OCI-LY1 (cell line): Measurements from ENCODE around the gene RPS6KL1.

Source experiments
- H2AFZ ChIP-seq: fragments of 200-600 bp; sonication (generic), shearing (Covaris generic); 2 replicates; pipeline ENCODE4 v1.6.0; 2014; ENCODE audit warnings: antibody characterized with exemption, mild to moderate bottlenecking, low read length
- H3F3A ChIP-seq: fragments of 200-600 bp; sonication (generic), shearing (Covaris generic); 2 replicates; pipeline ENCODE4 v1.6.0; 2014; ENCODE audit warnings: mild to moderate bottlenecking, antibody characterized with exemption, low read length, moderate library complexity; ENCODE audit not compliant: insufficient read depth
- H3K27ac ChIP-seq: fragments of 200-600 bp; sonication (generic); 2 replicates; pipeline ENCODE4 v1.5.1; 2014; ENCODE audit warnings: low read length, mixed run types, mild to moderate bottlenecking, low read depth; ENCODE audit not compliant: poor library complexity, severe bottlenecking
- H3K27me3 ChIP-seq: fragments of 200-600 bp; sonication (generic); 2 replicates; pipeline ENCODE4 v1.6.0; 2014; ENCODE audit warnings: antibody characterized with exemption, mild to moderate bottlenecking, low read length, moderate library complexity; ENCODE audit not compliant: insufficient read depth
- H3K36me3 ChIP-seq: fragments of 200-600 bp; sonication (generic); 2 replicates; pipeline ENCODE4 v1.6.1; 2014; ENCODE audit warnings: mild to moderate bottlenecking, antibody characterized with exemption, low read length, moderate library complexity, mixed read lengths; ENCODE audit not compliant: insufficient read depth
- H3K4me1 ChIP-seq: fragments of 200-600 bp; sonication (generic); 2 replicates; pipeline ENCODE4 v1.5.1; 2014; ENCODE audit warnings: mild to moderate bottlenecking, low read length, moderate library complexity; ENCODE audit not compliant: insufficient read depth, severe bottlenecking
- H3K4me2 ChIP-seq: fragments of 200-600 bp; sonication (generic), shearing (Covaris generic); 2 replicates; pipeline ENCODE4 v1.6.1; 2014; ENCODE audit warnings: low read length
- H3K4me3 ChIP-seq: fragments of 200-600 bp; sonication (generic); 2 replicates; pipeline ENCODE4 v1.5.1; 2014; ENCODE audit warnings: low read length, low read depth, mild to moderate bottlenecking, mixed read lengths; ENCODE audit not compliant: poor library complexity, severe bottlenecking
- H3K79me2 ChIP-seq: fragments of 200-600 bp; shearing (Covaris generic); 2 replicates; pipeline ENCODE4 v1.6.1; 2016; ENCODE audit warnings: mixed run types, low read length, mixed read lengths; ENCODE audit not compliant: insufficient read depth
- H3K9ac ChIP-seq: fragments of 200-600 bp; sonication (generic), shearing (Covaris generic); 2 replicates; pipeline ENCODE4 v1.6.1; 2014; ENCODE audit warnings: mild to moderate bottlenecking, low read length, mixed read lengths
- H3K9me2 ChIP-seq: fragments of 200-600 bp; sonication (generic), shearing (Covaris generic); 2 replicates; pipeline ENCODE4 v1.6.1; 2014; ENCODE audit warnings: low read depth, mild to moderate bottlenecking, low read length, mixed read lengths
- H3K9me3 ChIP-seq: fragments of 200-600 bp; shearing (Covaris generic); 2 replicates; pipeline ENCODE4 v1.6.1; 2014; ENCODE audit warnings: low read length, mixed read lengths
- H4K20me1 ChIP-seq: fragments of 200-600 bp; sonication (generic), shearing (Covaris generic); 2 replicates; pipeline ENCODE4 v1.6.0; 2016; ENCODE audit warnings: mild to moderate bottlenecking, low read length; ENCODE audit not compliant: insufficient read depth
- EZH2 ChIP-seq: fragments of 200-600 bp; sonication (generic), shearing (Covaris generic); IDR thresholded peaks from 2 replicates; pipeline ENCODE4 v1.8.0; 2017; ENCODE audit warnings: borderline replicate concordance, mixed run types, mild to moderate bottlenecking, antibody characterized with exemption, low read length, moderate library complexity, mixed read lengths
- TF ChIP-seq, protein P1 (sequence below): fragments of 200-600 bp; sonication (generic), shearing (Covaris generic); IDR thresholded peaks from 2 replicates; pipeline ENCODE4 v1.5.1; 2017; ENCODE audit warnings: mild to moderate bottlenecking, antibody characterized with exemption, low read length, moderate library complexity, mixed read lengths

The RPS6KL1 gene

DNA sequence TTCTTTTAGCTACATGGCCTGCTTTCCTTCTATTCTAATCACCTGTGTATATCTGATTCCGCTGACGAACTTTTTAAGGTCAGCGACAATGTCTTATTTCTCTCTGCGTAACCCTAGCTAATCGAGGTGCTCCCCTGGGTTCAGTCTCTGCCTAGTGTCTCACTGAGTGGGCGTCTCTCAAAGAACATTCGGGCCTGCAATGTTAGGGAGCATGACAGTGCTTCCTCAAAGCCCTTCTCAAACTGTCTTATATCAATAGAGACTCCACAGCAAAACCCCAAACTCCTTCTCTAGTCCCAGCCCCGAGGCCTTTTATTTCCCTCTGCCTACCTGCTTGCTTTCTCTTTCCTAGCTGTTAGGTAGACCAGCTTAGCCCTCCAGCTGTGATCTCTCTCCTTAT lies 13.7 kb upstream of the RPS6KL1 start:
- Histone ChIP-seq H3K4me2 (no peak overlapping the region), H3K9me3 (no peaks in the 10 kb centered on the region), H3K36me3 (no peaks in the 10 kb centered on the region), H3K9me2 (no peaks in the 10 kb centered on the region), H3F3A (no peaks in the 10 kb centered on the region), H3K4me1 (peaks cover 27% of the 10 kb centered on the region), H4K20me1 (no peaks in the 10 kb centered on the region), H3K27me3 (no peaks in the 10 kb centered on the region), H3K27ac (no peak overlapping the region), H3K4me3 (no peak overlapping the region), H2AFZ (no peak overlapping the region), H3K9ac (no peak overlapping the region), H3K79me2 (no peaks in the 10 kb centered on the region)
- TF ChIP-seq EZH2: no peak
- TF ChIP-seq, protein P1, sequence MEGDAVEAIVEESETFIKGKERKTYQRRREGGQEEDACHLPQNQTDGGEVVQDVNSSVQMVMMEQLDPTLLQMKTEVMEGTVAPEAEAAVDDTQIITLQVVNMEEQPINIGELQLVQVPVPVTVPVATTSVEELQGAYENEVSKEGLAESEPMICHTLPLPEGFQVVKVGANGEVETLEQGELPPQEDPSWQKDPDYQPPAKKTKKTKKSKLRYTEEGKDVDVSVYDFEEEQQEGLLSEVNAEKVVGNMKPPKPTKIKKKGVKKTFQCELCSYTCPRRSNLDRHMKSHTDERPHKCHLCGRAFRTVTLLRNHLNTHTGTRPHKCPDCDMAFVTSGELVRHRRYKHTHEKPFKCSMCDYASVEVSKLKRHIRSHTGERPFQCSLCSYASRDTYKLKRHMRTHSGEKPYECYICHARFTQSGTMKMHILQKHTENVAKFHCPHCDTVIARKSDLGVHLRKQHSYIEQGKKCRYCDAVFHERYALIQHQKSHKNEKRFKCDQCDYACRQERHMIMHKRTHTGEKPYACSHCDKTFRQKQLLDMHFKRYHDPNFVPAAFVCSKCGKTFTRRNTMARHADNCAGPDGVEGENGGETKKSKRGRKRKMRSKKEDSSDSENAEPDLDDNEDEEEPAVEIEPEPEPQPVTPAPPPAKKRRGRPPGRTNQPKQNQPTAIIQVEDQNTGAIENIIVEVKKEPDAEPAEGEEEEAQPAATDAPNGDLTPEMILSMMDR: no peak

DNA sequence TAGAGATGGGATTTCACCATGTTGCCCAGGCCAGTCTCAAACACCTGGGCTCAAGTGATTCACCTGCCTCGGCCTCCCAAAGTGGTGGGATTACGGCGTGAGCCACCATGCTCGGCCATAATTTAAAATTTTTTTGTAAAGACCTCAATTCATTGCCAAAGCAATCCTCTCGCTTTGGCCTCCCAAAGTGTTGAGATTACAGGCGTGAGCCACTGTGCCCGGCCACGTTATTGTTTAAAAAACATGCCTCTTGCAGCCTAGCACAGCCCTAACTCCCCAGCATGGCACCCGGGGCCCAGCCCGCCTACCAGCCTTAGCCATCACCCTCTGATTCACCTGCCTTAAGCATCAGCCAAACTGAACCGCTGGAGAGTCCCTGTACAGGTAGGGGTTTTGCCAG lies 13.1 kb upstream of the RPS6KL1 start:
- peaks cover 21% of the 10 kb centered on the region for H3K4me1 ChIP-seq
- H3F3A ChIP-seq: no peaks in the 10 kb centered on the region
- no peaks in the 10 kb centered on the region for H3K27me3 ChIP-seq
- no peak overlapping the region for H3K27ac ChIP-seq
- no peaks in the 10 kb centered on the region for H3K36me3 ChIP-seq
- H3K9me2 ChIP-seq: no peaks in the 10 kb centered on the region
- H3K79me2 ChIP-seq: no peaks in the 10 kb centered on the region
- no peak overlapping the region for H3K4me2 ChIP-seq
- H3K9ac ChIP-seq: no peak overlapping the region
- H2AFZ ChIP-seq: no peak overlapping the region
- TF ChIP-seq, protein P1: no peak
- no peak for TF ChIP-seq EZH2
- no peaks in the 10 kb centered on the region for H4K20me1 ChIP-seq
- H3K4me3 ChIP-seq: no peak overlapping the region
- no peaks in the 10 kb centered on the region for H3K9me3 ChIP-seq

DNA sequence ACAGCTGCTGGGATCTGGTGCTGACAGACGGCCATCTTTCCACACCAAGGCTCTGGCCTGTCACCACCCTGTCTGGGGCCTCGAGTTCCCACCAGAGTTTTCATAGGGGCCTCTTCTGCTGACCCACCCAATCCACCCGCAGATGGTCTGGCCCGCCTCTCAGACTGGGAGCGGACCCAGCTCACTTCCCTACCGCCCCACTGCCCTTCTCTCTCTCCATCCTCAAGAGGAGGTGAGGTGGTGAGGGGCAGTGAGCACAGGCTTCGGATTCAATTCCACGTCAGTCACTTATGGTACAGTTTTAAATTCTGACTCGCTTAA lies 12.3 kb upstream of the RPS6KL1 start:
- no peak overlapping the region for H3K4me2 ChIP-seq

More for the DNA sequence above, 12.3 kb upstream of the RPS6KL1 start:
- Histone ChIP-seq H3K36me3 (no peaks in the 10 kb centered on the region), H2AFZ (no peak overlapping the region), H3K9me2 (no peaks in the 10 kb centered on the region), H3K4me1 (peaks cover 12% of the 10 kb centered on the region), H3K4me3 (no peak overlapping the region), H3K27me3 (no peaks in the 10 kb centered on the region), H3K79me2 (no peaks in the 10 kb centered on the region), H4K20me1 (no peaks in the 10 kb centered on the region), H3K9me3 (no peaks in the 10 kb centered on the region), H3K27ac (no peak overlapping the region), H3F3A (no peaks in the 10 kb centered on the region), H3K9ac (no peak overlapping the region)
- no peak for TF ChIP-seq EZH2
- TF ChIP-seq, protein P1: no peak
